VCaP (cell line): ENCODE measurements around the gene OR6K2.

ENCODE experiments used
- H3K27ac ChIP-seq: fragments of 450-650 bp; 2 replicates; pipeline ENCODE4 v1.5.1; 2017
- CTCF ChIP-seq: fragments of 450-650 bp; conservative IDR thresholded peaks from 2 replicates; pipeline ENCODE4 v1.5.1; 2017; ENCODE audit warnings: mild to moderate bottlenecking, moderate library complexity

OR6K2 gene

GRCh38 chr1:158700552-158700951, at the start of gene OR6K2:
OR6K2 (minus strand) TSS chr1:158700652; CDS start chr1:158700652, 0 bp downstream.
- no peak within 1 kb of the TSS for H3K27ac ChIP-seq
- no peak for TF ChIP-seq CTCF

- H3K27ac ChIP-seq: no peak overlapping the region
- TF ChIP-seq CTCF: no peak
These were observed 35.4 kb upstream of the OR6K2 start for GRCh38 chr1:158735848-158736247.

GRCh38 chr1:158732524-158732923, 32.1 kb upstream of the OR6K2 start:
- no peak overlapping the region for H3K27ac ChIP-seq
- TF ChIP-seq CTCF: no peak

- no peak overlapping the region for H3K27ac ChIP-seq
These were observed 31.3 kb upstream of the OR6K2 start for GRCh38 chr1:158731707-158732106.

GRCh38 chr1:158730453-158730852, 30.0 kb upstream of the OR6K2 start:
- H3K27ac ChIP-seq: no peak overlapping the region
- no peak for TF ChIP-seq CTCF

More at GRCh38 chr1:158731707-158732106, 31.3 kb upstream of the OR6K2 start:
- no peak for TF ChIP-seq CTCF

- no peak overlapping the region for H3K27ac ChIP-seq
- TF ChIP-seq CTCF: no peak
These were observed 28.2 kb upstream of the OR6K2 start for GRCh38 chr1:158728510-158729225.

- H3K27ac ChIP-seq: no peak overlapping the region
- no peak for TF ChIP-seq CTCF
These were observed 24.0 kb upstream of the OR6K2 start for GRCh38 chr1:158724442-158724841.
